GM18870 (cell line): Measurements from ENCODE around the gene CLEC18C.
"Not testable (repeated sequence)": the region's sequence is repeated elsewhere in the genome, so short reads cannot be mapped to it uniquely, and the experiment has no call there.

Source experiments
- ATAC-seq: cut with Tn5 transposase; IDR thresholded peaks from one replicate; pipeline ENCODE4 v1.9.1; 2021; ENCODE audit warnings: moderate library complexity; ENCODE audit not compliant: unreplicated experiment

Gene CLEC18C

GRCh38 chr16:70204668-70205405, 31.2 kb downstream of the CLEC18C start:
- ATAC-seq: not testable (repeated sequence)

- ATAC-seq: not testable (repeated sequence)
Observed at GRCh38 chr16:70206382-70206781, 32.8 kb downstream of the CLEC18C start.

GRCh38 chr16:70218586-70218985, 45.0 kb downstream of the CLEC18C start:
- ATAC-seq: not testable (repeated sequence)

- not testable (repeated sequence) for ATAC-seq
Observed at GRCh38 chr16:70222574-70222973, 49.0 kb downstream of the CLEC18C start.

GRCh38 chr16:70223216-70223615, 49.6 kb downstream of the CLEC18C start:
- not testable (repeated sequence) for ATAC-seq

- not testable (repeated sequence) for ATAC-seq
Observed at GRCh38 chr16:70223971-70224513, 50.5 kb downstream of the CLEC18C start.

GRCh38 chr16:70224645-70225044, 51.1 kb downstream of the CLEC18C start:
- ATAC-seq: not testable (repeated sequence)

GRCh38 chr16:70225430-70225829, 51.8 kb downstream of the CLEC18C start:
- not testable (repeated sequence) for ATAC-seq

- ATAC-seq: not testable (repeated sequence)
Observed at GRCh38 chr16:70226024-70226423, 52.4 kb downstream of the CLEC18C start.

GRCh38 chr16:70231831-70232230, 58.2 kb downstream of the CLEC18C start:
- not testable (repeated sequence) for ATAC-seq
